Activated CD4-positive, CD25-positive, alpha-beta regulatory T cell (primary cell): ENCODE measurements around the gene GPAM.
"Not testable (repeated sequence)": the region's sequence is repeated elsewhere in the genome, so short reads cannot be mapped to it uniquely, and the experiment has no call there.

Experiments used
- DNase-seq, 4 experiments: peaks; one replicate each; lab custom pipeline; 2025; lab: John Stamatoyannopoulos, UW

Gene GPAM

GRCh38 chr10:112215342-112215774 lies 31.8 kb upstream of the GPAM start:
- DNase-seq = no peak

DNA sequence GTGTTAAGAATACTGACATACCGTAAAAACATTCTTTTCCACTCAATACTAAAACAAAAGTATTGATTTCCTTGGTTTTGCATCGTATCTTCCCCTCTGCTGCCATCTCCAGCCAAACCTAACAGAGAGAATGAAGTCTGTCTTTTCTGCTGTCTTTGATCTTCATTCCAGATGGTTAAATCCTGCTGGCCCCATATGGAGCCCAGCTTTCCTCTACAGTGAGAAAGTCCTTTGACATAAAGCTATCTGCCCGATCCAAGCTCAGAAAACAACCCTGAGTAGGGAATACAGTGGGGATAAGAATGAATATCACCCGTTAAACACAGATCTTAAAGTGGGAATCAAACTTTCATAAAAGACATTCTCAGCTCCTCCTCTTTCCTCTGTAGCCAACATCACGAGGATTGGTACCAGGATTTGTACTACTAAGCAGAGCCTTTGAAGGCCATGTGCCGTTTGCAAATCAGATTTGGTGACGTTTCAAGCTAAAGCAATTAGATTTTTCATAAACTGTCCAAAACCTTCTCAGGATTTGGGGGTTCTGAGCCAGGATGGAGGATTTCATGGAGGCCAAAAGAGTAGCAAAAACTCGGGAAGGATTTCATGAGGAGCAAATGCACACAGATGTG lies 30.8 kb upstream of the GPAM start:
- DNase-seq = no peak

- no peak for DNase-seq
Observed at GRCh38 chr10:112213836-112214235, 30.3 kb upstream of the GPAM start.

DNA sequence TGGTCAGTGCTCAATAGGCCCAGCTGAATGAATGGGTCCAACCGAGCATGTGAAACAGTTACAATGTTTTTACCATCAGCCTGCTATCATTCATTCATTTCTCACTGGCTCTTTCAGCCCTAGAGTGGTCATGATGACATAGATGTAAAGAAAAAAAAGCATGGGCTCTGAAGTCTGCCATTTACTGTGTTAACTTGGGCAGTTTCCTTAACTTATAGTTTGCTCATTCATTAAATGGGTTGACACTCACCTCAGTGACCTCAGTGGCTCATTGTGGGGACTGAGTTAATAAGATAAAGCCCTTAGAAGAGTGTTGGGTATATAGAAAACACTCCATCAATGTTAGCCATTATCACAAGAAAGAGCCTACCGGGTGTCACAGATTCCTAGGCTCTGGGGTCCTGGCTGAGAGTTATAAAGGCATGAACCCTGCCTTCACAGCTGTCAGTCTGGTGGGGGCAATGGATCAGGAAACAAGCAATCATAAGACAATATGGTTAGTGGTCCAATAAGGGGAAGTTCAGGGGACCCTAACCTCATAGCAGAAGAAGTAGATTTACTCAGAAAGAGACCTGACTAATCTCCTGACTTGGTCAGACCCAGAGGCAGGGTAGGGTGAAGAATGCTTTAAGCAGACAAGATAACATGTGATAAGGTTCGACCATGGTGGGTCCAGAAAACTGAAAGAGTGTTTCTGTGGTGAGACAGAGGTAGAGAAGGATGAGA lies 29.7 kb upstream of the GPAM start:
- no peak for DNase-seq

DNA sequence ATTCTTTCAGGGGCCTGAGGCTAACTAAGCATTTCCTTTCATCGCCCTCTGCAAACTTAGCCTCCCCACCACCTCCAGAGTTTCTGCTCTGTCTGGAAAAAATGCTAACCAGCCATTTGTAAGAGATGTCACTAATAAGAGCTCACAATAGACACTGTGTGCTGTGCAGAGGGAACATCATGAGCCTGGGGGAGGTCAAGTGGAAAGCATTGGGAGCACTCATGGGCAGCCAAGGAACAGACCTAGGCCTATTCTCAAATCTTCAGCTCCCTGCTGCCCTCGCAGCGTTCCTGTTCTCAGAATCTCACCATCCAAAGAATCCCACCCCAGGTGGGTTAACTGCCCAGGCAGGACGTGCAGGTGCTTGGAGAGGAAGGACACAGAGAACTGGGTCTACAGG lies 27.1 kb upstream of the GPAM start:
- no peak for DNase-seq

DNA sequence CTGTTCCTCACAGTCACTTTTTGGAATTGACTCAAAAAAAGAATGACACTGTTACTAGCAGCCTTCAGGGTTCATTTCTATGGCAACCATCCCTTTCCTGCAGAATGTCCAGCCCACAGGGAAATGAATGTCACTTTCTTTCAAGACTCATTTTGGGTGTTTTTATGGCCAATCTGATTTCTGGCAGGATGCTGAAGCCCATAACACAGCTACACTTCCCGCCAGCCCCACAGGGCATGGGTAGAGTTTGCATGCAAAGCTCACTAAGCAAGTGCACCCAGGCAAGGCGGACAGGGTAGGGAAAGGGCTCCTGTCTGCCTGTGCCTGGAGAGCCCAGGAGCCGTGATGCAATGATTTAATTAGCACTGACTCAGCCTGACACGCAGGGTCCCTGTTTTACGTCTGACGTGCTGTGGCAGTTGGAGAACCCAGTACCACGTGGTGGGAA lies 26.1 kb upstream of the GPAM start:
- no peak for DNase-seq

GRCh38 chr10:112208997-112209396 lies 25.4 kb upstream of the GPAM start:
- DNase-seq = no peak

DNA sequence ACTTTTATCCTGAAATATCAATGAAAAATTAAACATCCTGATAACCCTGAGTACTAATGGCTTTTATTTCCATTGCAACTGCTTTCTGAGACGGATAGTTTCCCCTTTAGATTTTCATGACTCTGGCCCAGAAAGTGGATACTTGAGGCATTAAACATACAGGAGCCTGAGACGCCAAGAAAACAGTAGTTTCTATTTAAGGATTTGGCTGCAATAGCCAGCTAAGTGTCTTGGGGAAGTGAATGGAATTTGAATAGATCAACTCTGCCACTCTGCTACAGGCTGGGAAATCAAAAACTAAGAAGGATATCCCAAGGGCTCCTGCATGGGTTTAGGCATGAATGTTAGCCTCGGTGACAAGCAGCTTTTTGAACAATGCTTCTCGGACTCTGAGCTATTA lies 24.7 kb upstream of the GPAM start:
- DNase-seq = no peak

GRCh38 chr10:112203328-112204076 lies 19.9 kb upstream of the GPAM start:
- no peak for DNase-seq

DNA sequence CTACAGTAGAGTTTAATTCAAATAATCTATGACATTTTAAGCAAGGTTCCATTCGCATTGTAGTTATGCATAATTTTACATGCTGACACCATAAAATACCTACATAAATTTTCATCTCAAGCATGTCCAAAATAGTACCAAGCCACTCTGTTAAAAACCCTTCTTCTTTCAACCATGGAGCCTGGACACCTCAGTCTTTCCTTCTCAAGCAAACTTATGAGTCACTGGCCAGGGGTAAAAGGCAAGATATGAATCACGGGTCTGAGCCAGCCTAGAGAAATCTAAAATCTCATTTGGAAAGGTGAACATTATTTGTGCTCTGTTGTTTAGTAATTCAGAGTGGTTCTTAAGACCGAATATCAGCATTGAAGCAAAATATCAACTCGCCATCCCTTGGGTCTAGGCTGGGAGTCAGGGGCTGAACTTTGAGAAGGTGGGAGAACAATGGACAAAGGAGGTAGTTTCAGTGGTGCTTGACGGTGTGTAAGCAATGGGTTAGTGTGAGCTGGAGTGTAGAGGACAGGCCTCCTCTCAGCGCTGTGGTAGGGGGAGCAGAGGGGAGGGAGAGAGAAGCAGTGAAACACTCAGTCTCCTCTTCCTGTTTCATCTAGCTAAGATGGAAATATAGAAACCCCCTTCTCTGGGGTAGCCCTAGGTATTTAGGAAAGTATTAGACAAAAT lies 19.1 kb upstream of the GPAM start:
- no peak for DNase-seq

DNA sequence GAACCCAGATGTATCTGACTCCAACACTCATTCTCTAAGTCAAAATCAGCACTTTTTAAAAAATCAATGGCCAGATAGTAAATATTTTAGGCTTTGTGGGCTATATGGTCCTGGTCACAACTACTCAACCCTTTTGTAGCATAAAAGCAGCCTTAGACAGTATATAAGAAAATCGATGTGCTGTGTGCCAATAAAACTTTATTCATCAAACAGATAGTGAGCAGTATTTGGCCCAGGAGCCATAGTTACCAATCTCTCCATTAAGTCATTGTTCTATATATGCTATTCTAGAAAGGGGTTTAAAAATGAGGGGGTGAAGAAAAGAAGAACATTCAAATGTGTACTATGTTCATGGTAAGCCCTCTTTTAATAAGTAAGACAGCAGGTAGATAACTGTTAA lies 18.5 kb upstream of the GPAM start:
- DNase-seq = no peak

DNA sequence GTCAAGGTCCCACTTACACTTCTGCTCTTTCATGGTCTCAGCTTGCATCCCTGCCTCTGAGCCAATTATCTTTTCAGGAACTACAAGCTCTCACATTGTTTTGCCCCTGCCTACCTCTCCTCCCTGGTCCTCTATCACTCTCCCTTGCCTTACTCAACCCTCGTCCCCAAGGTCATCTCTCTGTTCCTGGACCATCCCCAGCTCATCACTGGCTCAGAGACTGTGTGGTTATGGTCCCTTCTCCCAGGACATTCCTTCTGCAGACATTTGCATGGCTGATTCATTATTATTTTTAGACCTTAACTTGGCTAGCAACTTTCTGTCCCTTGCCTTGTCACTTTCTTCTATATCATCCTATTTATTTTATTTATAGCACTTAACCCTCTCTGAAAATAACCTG lies 17.8 kb upstream of the GPAM start:
- DNase-seq = no peak

DNA sequence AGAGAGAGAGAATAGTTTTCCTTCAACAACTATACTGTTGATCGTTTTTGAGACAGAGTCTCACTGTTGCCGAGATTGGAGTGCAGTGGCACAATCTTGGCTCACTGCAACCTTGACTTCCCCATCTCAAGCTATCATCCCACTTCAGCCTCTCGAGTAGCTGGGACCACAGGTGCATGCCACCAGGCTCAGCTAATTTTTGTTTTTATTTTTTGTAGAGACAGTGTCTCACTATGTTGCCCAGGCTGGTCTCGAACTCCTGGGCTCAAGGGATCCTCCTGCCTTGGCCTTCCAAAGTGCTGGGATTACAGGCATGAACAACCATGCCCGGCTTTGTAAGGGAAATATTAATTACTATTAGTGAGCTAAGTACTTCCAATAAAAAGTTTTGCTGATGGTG lies 16.7 kb upstream of the GPAM start:
- not testable (repeated sequence) for DNase-seq

GRCh38 chr10:112197662-112198061 lies 14.1 kb upstream of the GPAM start:
- not testable (repeated sequence) for DNase-seq

- DNase-seq = no peak
Observed at GRCh38 chr10:112195224-112195623, 11.7 kb upstream of the GPAM start.

- no peak for DNase-seq
Observed at GRCh38 chr10:112191791-112192190, 8.2 kb upstream of the GPAM start.

DNA sequence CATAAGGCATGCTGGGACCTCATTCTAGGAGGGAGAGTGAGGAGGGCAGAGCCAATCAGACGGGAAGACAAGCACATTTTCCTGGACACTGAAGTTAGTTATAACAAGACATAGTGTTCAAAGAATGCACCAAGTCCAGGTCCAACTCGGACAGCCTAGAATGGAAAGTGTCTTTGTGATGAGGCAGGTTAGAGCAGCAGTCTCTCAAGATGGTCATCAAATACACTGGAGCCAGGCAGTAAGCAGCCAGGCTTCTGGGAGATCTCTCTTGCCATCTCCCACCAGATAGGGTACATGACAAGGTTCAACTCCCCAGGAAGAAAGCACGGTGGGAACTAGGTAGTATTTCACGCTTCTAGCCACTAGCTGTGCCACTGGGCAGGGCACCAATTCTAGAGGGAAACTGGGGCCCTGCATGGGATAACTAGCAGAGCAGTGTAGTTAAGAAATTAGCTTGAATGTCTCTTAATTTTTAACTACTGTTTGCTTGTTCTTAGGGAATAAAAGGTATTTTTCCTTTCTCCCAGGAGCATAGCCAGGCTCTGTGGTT lies 7.6 kb upstream of the GPAM start:
- no peak for DNase-seq

DNA sequence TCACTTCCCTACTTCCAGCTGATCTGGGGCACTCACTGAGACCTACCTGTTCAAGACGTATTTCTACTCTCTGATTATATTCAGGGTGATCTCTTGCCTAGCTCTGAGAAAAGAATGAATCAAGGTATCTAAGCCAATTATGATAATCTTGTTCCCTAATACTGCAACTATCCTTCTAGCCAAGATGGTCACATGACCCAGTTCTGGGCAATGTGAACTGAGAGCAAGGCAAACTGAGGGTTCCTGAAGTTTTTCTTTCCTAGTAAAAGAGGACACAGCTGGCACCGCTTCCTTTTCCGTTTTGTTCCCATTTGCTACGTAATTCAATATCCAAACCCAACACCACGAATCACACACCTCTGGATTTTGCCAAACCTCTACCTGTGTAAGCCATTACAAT lies 5.9 kb upstream of the GPAM start:
- no peak for DNase-seq

DNA sequence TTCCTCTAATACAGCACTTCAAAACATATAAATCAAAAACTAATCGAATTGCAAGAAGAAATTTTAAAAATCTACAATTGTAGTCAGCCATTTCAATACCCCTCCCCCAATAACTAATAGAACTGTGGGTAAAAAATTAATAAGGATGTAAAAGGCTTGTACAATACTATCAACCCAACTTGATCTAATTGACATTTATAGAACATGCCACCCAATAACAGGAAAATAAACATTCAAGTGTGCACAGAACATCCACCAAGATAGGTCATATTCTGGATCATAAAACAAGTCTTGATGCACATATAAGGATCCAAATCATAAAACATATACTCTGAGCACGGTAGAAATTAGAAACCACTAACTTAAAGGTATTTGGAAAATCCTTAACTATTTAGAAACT lies 4.0 kb upstream of the GPAM start:
- DNase-seq = no peak

DNA sequence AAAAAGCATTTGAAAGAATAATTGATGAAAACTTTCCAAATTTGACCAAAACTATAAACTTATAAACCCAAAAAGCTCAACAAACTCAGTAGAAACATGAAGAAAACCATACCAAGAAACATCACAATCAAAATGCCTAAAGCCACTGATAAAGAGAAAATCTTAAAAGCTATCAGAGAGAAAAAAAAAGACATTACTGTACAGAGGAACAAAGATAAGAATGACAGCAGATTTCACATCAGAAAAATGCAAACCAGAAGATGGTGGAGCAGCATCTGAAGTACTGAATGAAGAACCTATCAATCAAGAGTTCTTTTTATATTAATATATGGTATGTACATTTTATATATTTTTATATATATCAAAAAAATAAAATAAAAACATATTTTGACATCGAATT lies 2.4 kb upstream of the GPAM start:
- no peak for DNase-seq

GRCh38 chr10:112184379-112184778 lies 814 bp upstream of the GPAM start:
- DNase-seq = no peak

GRCh38 chr10:112184052-112184371 lies 447 bp upstream of the GPAM start:
- DNase-seq = no peak
